Stimulated activated naive CD8-positive, alpha-beta T cell treated with anti-CD3 and anti-CD28 coated beads, Interleukin-15, Interleukin-2, amounts not matched to agents 100 ng/mL and 50 ng/mL, for 24 hours (primary cell): ENCODE measurements around the gene SLC7A5.
"Not testable (repeated sequence)": the region's sequence is repeated elsewhere in the genome, so short reads cannot be mapped to it uniquely, and the experiment has no call there.

Source experiments
- H3K27ac Mint-ChIP-seq: one replicate; pipeline ENCODE4 v1.8.0; 2021; ENCODE audit warnings: mild to moderate bottlenecking, mixed read lengths
- H3K27me3 Mint-ChIP-seq: one replicate; pipeline ENCODE4 v1.8.0; 2021; ENCODE audit warnings: mixed read lengths
- H3K36me3 Mint-ChIP-seq: one replicate; pipeline ENCODE4 v1.8.0; 2021; ENCODE audit warnings: low read depth, mixed read lengths
- H3K4me1 Mint-ChIP-seq: one replicate; pipeline ENCODE4 v1.8.0; 2021; ENCODE audit warnings: low read depth, mixed read lengths
- H3K4me3 Mint-ChIP-seq: one replicate; pipeline ENCODE4 v1.8.0; 2021; ENCODE audit warnings: mild to moderate bottlenecking, mixed read lengths
- H3K9me3 Mint-ChIP-seq: one replicate; pipeline ENCODE4 v1.8.0; 2021; ENCODE audit warnings: mixed read lengths

SLC7A5 gene

GRCh38 chr16:87801679-87802259, 67.5 kb downstream of the SLC7A5 start:
- H3K4me1 Mint-ChIP-seq, result peaks cover 10% of the 10 kb centered on the region

GRCh38 chr16:87800497-87800896, 68.8 kb downstream of the SLC7A5 start:
- Mint-ChIP-seq H3K27ac (no peak overlapping the region), H3K4me3 (no peak overlapping the region), H3K27me3 (no peaks in the 10 kb centered on the region), H3K9me3 (no peaks in the 10 kb centered on the region), H3K4me1 (no peaks in the 10 kb centered on the region), H3K36me3 (no peaks in the 10 kb centered on the region)

More at GRCh38 chr16:87801679-87802259, 67.5 kb downstream of the SLC7A5 start:
- no peaks in the 10 kb centered on the region for H3K9me3 Mint-ChIP-seq
- no peak overlapping the region for H3K4me3 Mint-ChIP-seq
- no peak overlapping the region for H3K27ac Mint-ChIP-seq
- no peaks in the 10 kb centered on the region for H3K27me3 Mint-ChIP-seq
- H3K36me3 Mint-ChIP-seq, result no peaks in the 10 kb centered on the region

GRCh38 chr16:87795336-87795735, 74.0 kb downstream of the SLC7A5 start:
- no peak overlapping the region for H3K4me3 Mint-ChIP-seq
- H3K4me1 Mint-ChIP-seq, result no peaks in the 10 kb centered on the region
- H3K36me3 Mint-ChIP-seq, result no peaks in the 10 kb centered on the region
- H3K27me3 Mint-ChIP-seq, result no peaks in the 10 kb centered on the region
- H3K9me3 Mint-ChIP-seq, result no peaks in the 10 kb centered on the region
- H3K27ac Mint-ChIP-seq, result no peak overlapping the region

DNA sequence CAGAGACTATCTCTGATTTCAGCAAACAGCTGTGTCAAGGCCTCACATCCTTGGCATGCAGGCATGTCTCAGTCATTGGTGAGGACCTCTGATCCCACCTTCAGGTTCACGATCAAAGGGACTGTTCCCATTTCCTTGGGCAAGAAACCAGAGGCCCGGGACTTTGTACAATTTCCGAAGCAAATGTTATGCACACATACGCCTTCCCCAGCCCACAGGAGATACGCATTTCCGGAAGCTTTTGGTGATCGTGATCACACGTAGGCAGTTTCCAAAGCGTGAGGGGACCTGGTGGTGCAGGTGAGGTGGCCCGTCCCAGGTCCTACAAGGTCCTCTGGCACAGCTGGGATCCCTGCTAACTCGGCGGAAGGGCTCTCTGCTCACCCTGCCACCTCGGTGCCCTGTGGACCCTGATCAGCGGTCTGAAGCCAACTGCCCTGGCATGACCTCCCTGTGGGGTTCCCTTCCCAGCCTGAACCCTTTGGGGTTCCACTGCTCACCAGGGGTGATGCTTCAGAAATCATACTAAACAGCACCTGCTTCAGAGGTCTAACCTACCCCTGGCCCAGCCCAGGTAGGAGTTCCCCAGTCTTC, 74.7 kb downstream of the SLC7A5 start:
- H3K27ac Mint-ChIP-seq, result no peak overlapping the region
- H3K4me3 Mint-ChIP-seq, result no peak overlapping the region
- no peaks in the 10 kb centered on the region for H3K27me3 Mint-ChIP-seq
- no peaks in the 10 kb centered on the region for H3K9me3 Mint-ChIP-seq
- no peaks in the 10 kb centered on the region for H3K36me3 Mint-ChIP-seq
- no peaks in the 10 kb centered on the region for H3K4me1 Mint-ChIP-seq

DNA sequence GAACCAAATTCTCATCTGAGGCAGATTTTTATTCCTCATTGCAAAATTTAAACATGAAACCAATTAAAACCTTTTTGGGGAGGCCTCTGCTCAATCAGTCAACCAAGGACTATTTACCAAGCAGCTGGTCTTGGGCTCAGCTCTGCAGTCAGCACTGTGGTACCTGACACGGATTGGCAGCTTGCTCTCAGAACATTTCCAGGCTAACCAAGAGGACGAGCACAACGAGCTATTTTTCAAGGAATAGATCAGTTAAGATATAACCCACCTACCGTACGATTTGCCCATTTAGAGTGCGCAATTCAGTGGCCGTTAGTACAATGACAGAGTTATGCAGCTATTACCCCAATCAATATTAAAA, 77.1 kb downstream of the SLC7A5 start:
- no peak overlapping the region for H3K4me3 Mint-ChIP-seq
- no peaks in the 10 kb centered on the region for H3K4me1 Mint-ChIP-seq
- no peaks in the 10 kb centered on the region for H3K9me3 Mint-ChIP-seq
- no peaks in the 10 kb centered on the region for H3K27me3 Mint-ChIP-seq
- no peaks in the 10 kb centered on the region for H3K36me3 Mint-ChIP-seq
- H3K27ac Mint-ChIP-seq, result no peak overlapping the region

DNA sequence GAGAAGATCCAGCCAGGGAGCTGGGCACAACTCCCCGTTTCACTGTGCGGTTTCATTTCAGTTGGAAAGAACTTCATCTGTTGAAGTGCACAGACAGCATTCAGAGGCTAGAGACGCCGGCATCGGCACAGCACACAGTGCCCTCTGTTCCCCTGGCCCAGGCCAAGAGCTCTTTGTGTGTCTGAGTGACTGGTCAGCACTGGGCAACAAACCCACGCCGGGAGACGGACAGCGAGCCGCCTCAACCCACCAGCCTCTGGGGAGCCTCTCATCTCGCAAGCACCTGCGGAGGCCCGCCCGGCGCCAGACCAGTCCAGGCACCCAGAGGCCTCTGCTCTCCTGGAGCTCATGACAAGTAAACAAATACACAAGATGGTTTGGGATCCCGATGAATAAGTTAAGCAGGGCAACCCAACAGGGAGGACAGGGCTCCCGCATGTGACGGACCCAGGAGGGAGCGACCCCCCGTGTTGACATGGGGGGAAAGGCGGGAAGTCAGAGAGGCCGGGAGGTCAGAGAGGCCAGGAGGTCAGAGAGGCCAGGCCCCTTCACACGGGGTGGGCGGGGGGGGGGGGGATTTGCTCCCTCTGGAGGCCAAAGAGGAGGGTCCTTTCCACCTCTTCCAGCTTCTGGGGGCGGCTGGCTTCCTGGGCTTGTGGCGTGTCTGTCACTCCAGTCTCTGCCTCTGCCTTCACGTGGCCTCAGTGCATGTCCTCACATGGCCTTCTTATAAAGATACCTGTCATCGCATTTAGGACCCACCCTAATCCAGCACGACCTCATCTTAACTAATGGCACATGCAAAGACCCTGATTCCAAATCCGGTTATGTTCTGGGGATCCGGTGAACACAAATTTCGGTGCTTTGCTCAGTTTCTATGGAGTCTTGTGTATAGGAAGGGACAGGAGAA, 77.8 kb downstream of the SLC7A5 start:
- Mint-ChIP-seq H3K9me3 (no peaks in the 10 kb centered on the region), H3K36me3 (no peaks in the 10 kb centered on the region), H3K4me3 (no peak overlapping the region), H3K4me1 (no peaks in the 10 kb centered on the region), H3K27ac (no peak overlapping the region), H3K27me3 (no peaks in the 10 kb centered on the region)

- Mint-ChIP-seq H3K4me1 (no peaks in the 10 kb centered on the region), H3K9me3 (no peaks in the 10 kb centered on the region)
Measured at GRCh38 chr16:87790292-87791100, 78.8 kb downstream of the SLC7A5 start.

DNA sequence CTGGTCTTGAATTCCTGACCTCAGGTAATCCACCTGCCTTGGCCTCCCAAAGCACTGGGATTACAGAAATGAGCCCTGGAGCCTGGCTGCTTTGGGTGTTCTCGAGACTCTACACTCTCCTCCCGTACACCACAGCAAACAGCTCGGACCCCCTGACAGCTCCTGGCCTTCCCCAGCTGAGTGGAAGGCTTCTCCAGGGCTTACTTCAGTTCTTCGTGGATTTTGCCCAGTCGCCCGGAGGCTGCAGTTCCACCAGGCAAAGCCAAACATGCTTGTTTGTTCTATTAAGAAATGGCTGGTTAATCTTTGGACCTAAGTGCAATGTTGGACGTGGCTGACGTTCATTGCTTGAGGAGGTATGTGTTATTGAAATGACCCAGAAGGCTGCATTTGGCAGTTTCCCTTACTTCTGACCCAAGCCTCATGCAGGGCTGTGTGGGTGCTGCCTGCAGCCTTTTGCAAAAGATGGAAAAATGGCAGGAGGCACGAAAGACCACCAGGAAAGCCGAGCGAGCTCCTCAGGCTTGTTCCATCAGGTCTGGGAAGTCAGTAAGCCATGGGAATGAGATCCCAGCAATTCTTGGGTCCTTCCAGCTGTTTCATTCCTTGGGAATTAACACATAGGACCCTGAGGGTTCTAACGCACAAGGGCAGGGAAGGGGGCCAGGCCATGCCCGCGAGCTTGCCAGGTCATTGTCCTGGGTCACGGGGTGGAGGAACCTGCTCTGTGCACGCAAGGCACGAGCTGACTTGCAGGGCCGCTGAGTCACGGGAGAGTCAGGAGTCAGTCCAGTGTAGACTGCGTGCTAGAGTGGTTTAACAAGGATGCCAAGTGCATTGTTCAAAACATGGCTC, 79.6 kb downstream of the SLC7A5 start:
- H3K36me3 Mint-ChIP-seq, result no peaks in the 10 kb centered on the region
- no peaks in the 10 kb centered on the region for H3K27me3 Mint-ChIP-seq
- no peak overlapping the region for H3K4me3 Mint-ChIP-seq
- no peaks in the 10 kb centered on the region for H3K4me1 Mint-ChIP-seq
- H3K27ac Mint-ChIP-seq, result no peak overlapping the region
- no peaks in the 10 kb centered on the region for H3K9me3 Mint-ChIP-seq

More at GRCh38 chr16:87790292-87791100, 78.8 kb downstream of the SLC7A5 start:
- H3K4me3 Mint-ChIP-seq, result no peak overlapping the region
- H3K27me3 Mint-ChIP-seq, result no peaks in the 10 kb centered on the region
- no peak overlapping the region for H3K27ac Mint-ChIP-seq
- H3K36me3 Mint-ChIP-seq, result no peaks in the 10 kb centered on the region

DNA sequence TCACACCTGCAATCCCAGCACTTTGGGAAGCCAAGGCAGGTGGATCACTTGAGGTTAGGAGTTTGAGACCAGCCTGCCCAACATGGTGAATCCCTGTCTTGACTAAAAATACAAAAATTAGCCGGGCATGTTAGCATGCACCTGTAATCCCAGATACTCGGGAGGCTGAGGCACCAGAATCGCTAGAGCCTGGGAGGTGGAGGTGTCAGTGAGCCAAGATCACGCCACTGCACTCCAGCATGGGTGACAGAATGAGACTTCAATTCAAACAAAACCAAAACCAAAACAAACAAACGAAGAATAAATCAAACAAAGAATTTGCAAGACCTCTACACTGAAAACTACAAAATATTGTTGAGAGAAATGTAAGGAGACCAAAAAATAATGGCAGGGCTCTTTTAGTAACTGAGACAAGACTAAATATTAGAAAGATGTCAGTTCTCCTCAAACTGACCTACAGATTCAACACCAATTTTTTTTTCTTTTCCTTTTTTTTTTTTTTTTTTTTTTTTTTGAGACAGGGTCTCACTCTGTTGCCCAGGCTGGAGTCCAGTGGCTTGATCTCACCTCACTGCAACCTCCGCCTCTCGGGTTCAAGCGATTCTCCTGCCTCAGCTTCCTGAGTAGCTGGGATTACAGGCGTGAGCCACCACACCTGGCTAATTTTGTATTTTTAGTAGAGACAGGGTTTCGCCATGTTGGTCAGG, 80.4 kb downstream of the SLC7A5 start:
- H3K27me3 Mint-ChIP-seq, H3K9me3 Mint-ChIP-seq, H3K4me1 Mint-ChIP-seq, H3K4me3 Mint-ChIP-seq, H3K27ac Mint-ChIP-seq, H3K36me3 Mint-ChIP-seq: not testable (repeated sequence)

DNA sequence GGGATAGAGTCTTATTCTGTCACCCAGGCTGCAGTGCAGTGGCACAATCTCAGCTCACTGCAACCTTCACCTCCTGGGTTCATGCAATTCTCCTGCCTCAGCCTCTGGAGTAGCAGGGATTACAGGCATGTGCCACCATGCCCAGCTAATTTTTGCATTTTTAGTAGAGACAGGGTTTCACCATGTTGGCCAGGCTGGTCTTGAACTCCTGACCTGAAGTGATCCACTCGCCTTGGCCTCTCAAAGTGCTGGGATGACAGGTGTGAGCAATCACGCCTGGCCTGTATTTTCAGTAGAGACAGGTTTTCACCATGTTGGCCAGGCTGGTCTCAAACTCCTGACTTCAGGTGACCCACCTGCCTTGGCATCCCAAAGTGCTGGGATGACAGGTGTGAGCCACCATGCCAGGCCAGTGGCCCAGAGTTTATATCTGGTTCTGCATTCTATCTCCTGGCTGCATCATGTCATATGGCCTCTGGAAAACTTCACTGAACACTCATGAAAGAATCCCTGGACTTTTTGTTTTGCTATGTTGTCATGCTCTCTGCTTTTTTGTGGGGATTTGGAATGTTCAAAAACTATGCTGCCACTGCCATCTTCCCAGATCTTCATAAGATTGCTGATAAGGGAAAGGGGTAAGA, 81.7 kb downstream of the SLC7A5 start:
- not testable (repeated sequence) for H3K36me3 Mint-ChIP-seq

GRCh38 chr16:87784812-87785211, 84.5 kb downstream of the SLC7A5 start:
- Mint-ChIP-seq H3K27me3 (no peaks in the 10 kb centered on the region), H3K27ac (no peak overlapping the region), H3K4me3 (no peak overlapping the region), H3K9me3 (no peaks in the 10 kb centered on the region), H3K4me1 (peaks cover 19% of the 10 kb centered on the region), H3K36me3 (no peaks in the 10 kb centered on the region)

More for the DNA sequence above, 81.7 kb downstream of the SLC7A5 start:
- not testable (repeated sequence) for H3K4me3 Mint-ChIP-seq, H3K4me1 Mint-ChIP-seq, H3K9me3 Mint-ChIP-seq, H3K27ac Mint-ChIP-seq, H3K27me3 Mint-ChIP-seq

DNA sequence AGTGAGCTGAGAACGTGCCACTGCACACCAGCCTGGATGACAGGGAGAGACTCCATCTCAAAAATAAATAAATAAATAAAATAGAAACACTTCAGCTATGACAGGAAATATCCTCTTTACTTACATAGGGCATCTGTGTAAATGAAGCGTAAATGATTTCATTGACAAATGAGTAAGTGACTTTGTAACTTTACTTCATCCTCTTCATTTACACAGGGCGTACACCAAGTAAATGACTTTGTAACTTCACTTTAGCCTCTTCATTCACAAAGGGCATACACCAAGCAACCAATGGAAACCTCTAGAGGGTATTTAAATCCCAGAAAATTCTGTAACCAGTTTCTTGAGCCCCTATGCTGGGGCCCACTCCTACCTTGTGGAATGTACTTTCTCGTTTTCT, 87.3 kb downstream of the SLC7A5 start:
- H3K27me3 Mint-ChIP-seq, result no peaks in the 10 kb centered on the region
- no peaks in the 10 kb centered on the region for H3K9me3 Mint-ChIP-seq
- H3K4me1 Mint-ChIP-seq, result peaks cover 46% of the 10 kb centered on the region
- no peak overlapping the region for H3K27ac Mint-ChIP-seq
- no peaks in the 10 kb centered on the region for H3K36me3 Mint-ChIP-seq
- H3K4me3 Mint-ChIP-seq, result no peak overlapping the region

DNA sequence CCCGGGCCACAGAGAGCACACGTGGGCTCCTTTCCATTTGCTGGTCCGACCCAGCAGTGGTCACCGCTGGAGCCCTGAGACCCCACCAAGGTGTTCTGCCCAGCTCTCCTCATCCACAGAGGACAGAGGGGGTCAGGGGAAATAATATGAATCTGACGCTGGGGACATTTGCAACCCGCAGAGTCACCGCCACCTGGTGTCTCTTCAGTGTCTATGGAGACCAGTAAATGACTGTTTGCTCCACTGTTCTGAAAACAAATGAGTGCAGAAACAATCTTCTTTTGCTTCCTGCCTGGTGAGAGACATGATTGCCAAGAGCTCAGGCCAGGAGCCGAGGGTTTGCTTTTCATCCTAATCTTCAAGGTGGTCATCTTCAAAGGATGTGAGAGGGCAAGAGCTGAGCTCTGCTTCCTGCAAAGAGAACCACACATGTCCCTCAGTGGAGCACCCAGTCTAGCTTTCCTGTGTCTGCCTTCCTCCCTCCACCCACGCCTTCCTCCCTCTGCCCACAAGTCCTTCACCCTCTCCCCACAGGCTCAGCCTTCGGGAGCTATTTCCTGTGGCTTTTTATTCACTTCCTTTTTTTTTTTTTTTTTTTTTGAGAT, 88.8 kb downstream of the SLC7A5 start:
- H3K27me3 Mint-ChIP-seq, result no peaks in the 10 kb centered on the region
- H3K27ac Mint-ChIP-seq, result peak overlapping the region; percentile 99
- no peaks in the 10 kb centered on the region for H3K36me3 Mint-ChIP-seq
- H3K4me3 Mint-ChIP-seq, result peak overlapping the region; percentile 72
- H3K9me3 Mint-ChIP-seq, result no peaks in the 10 kb centered on the region
- H3K4me1 Mint-ChIP-seq, result peaks cover 50% of the 10 kb centered on the region
